Ovary (tissue), 3 donors: Measurements from ENCODE around the gene ADARB2.

Experiments used
- CTCF ChIP-seq, 3 donors: fragments of 450-650 bp in 2 of 3; fragments of 200-600 bp in 1 of 3; IDR thresholded peaks; one replicate each; pipeline versions ENCODE4 v1.5.1 to v1.8.0; 2016 to 2022; ENCODE audit warnings: antibody characterized with exemption in 3 of 3, mild to moderate bottlenecking in 1 of 3
- EP300 ChIP-seq: sonication (generic); formaldehyde crosslinking; IDR thresholded peaks from one replicate; pipeline ENCODE4 v1.6.1; 2017; ENCODE audit warnings: antibody characterized with exemption
- donor health status: DM: no; HTN: no; CAD: no.

- TF ChIP-seq CTCF (IDR thresholded peaks at IDR 0.05), result no peak
- no peak for TF ChIP-seq EP300
Observed at GRCh38 chr10:1454951-1455350, 282.4 kb downstream of the ADARB2 start.
